ENCODE measurements around the gene CMTR1. TPM values are rescaled to one million over a fixed set of nuclear protein-coding genes. Genes with fewer than 3 reads are reported as not detected.

Gene CMTR1
- total RNA-seq, 6 experiments from 2014 or later: 15.6 to 22.3 (median 16.5) TPM

GRCh38 chr6:37463110-37463509 is 30.1 kb downstream of the CMTR1 start:
- ATAC-seq (no peak), DNase-seq (no peak)
- H3K36me3 ChIP-seq: peaks cover 0 to 49% (median 19%) of the 10 kb centered on the region in 4 donors

GRCh38 chr6:37467718-37468117 is 34.7 kb downstream of the CMTR1 start:
- Histone ChIP-seq H3K27ac (no peak overlapping the region), H3K27me3 (no peaks in the 10 kb centered on the region), H3K36me3 (peaks cover 0 to 29% (median 12%) of the 10 kb centered on the region in 4 donors), H3K4me1 (peaks cover 0 to 1% (median under 1%) of the 10 kb centered on the region in 4 donors), H3K9me3 (peaks cover 0 to 4% (median 0%) of the 10 kb centered on the region in 4 donors), H3K4me3 (no peak overlapping the region)
- ATAC-seq (no peak), DNase-seq (no peak)
- intact Hi-C loops (cut with DNase I): no loop called here
- TF ChIP-seq CTCF (IDR thresholded peaks at IDR 0.05): no peak
- TF ChIP-seq POLR2A (IDR thresholded peaks at IDR 0.05): no peak

More at GRCh38 chr6:37463110-37463509, 30.1 kb downstream of the CMTR1 start:
- Histone ChIP-seq H3K27me3 (no peaks in the 10 kb centered on the region), H3K4me3 (no peak overlapping the region), H3K4me1 (no peaks in the 10 kb centered on the region), H3K9me3 (peaks cover 0 to 4% (median 0%) of the 10 kb centered on the region in 4 donors), H3K27ac (no peak overlapping the region)
- TF ChIP-seq POLR2A (IDR thresholded peaks at IDR 0.05) (no peak), CTCF (IDR thresholded peaks at IDR 0.05) (no peak)
- intact Hi-C loops (cut with DNase I): no loop called here

- no peaks in the 10 kb centered on the region for H3K27me3 ChIP-seq
- H3K9me3 ChIP-seq: no peaks in the 10 kb centered on the region
- no peak overlapping the region for H3K27ac ChIP-seq
- 31% methylated on average over 8 of the region's 8 CpGs for WGBS (ENCODE audit: insufficient coverage, low coverage, low lambda C conversion rate, missing lambda C conversion rate)
- H3K4me3 ChIP-seq: no peak overlapping the region
- TF ChIP-seq POLR2A (IDR thresholded peaks at IDR 0.05) (no peak), CTCF (IDR thresholded peaks at IDR 0.05) (no peak)
- peaks cover 0 to 15% (median 3%) of the 10 kb centered on the region in 4 donors for H3K4me1 ChIP-seq
- DNase-seq (peak; percentile 80 to 93 (median 89)), ATAC-seq (peak; percentile 86 to 95 (median 90))
- intact Hi-C loops (cut with DNase I): no loop called here
- peaks cover 5 to 42% (median 19%) of the 10 kb centered on the region in 4 donors for H3K36me3 ChIP-seq
Measured at GRCh38 chr6:37473364-37474095, 40.5 kb downstream of the CMTR1 start.

- DNase-seq (no peak), ATAC-seq (no peak)
- WGBS (ENCODE audit: insufficient coverage, low coverage, low lambda C conversion rate, missing lambda C conversion rate): 89% methylated on average over 1 of the region's 4 CpGs
- H3K4me3 ChIP-seq: no peak overlapping the region
- H3K27me3 ChIP-seq: no peaks in the 10 kb centered on the region
- peaks cover 5 to 47% (median 19%) of the 10 kb centered on the region in 4 donors for H3K36me3 ChIP-seq
- H3K9me3 ChIP-seq: no peaks in the 10 kb centered on the region
- no peak overlapping the region for H3K27ac ChIP-seq
- no peak for TF ChIP-seq CTCF (IDR thresholded peaks at IDR 0.05)
- no peak for TF ChIP-seq POLR2A (IDR thresholded peaks at IDR 0.05)
- intact Hi-C loops (cut with DNase I): no loop called here
- peaks cover 0 to 15% (median 3%) of the 10 kb centered on the region in 4 donors for H3K4me1 ChIP-seq
Measured at GRCh38 chr6:37474316-37474715, 41.3 kb downstream of the CMTR1 start.
